HG02938 (cell line): ENCODE measurements around the gene KLHL29.

Source experiments
- ATAC-seq: cut with Tn5 transposase; IDR thresholded peaks from one replicate; pipeline ENCODE4 v1.9.1; 2021; ENCODE audit warnings: mild to moderate bottlenecking, moderate library complexity; ENCODE audit not compliant: unreplicated experiment

The KLHL29 gene

DNA sequence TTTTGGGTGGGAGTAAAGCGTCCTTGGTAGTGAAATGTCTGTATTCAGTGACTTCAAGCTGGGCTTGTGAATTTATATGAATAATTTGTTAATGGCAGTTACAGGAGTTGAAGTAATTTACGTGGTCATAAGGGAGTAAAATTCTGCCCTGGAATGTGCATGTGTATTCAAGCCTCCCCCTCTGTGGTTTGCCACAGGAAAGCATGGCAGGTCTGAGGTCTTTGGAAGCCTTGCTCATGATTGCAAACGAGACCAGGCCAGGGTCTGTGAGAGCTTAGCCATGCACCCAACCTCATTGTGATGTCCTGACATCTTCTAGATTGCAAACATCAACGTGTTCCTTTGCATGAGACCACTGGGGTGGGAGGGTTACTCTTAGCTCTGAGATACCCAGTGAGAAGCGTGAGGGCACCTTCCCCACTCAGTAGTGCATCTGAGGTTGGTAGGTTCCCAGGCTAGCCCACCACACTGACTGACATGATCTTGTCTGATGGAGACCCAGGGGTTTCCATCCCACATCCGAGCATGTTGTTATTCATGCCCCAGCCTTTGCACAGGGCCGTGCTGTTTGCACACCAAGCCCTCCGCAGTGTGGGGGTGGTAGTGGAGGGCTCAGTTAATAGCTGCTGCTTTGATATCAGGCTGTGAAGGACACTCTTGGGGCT is 216.5 kb downstream of the KLHL29 start:
- no peak for ATAC-seq

DNA sequence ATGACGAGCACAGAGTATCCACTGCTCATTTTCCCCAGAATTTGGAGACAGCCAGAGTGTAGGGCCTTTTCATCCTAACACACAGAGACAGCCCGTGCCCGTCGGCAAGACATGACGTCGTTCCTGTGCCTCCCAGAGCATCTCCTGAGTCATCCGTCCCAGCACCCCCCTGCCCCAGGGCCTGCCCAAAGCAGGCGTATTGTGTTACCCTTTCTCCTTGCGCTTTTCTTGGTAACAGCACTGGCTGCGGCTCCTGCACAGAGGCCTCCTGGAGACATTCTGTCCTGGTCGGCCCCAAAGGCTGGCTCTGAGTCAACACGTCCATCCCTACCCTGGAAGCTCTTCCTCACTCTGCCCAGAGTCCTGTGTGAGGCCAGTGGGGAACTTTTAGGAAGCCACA is 217.1 kb downstream of the KLHL29 start:
- no peak for ATAC-seq

DNA sequence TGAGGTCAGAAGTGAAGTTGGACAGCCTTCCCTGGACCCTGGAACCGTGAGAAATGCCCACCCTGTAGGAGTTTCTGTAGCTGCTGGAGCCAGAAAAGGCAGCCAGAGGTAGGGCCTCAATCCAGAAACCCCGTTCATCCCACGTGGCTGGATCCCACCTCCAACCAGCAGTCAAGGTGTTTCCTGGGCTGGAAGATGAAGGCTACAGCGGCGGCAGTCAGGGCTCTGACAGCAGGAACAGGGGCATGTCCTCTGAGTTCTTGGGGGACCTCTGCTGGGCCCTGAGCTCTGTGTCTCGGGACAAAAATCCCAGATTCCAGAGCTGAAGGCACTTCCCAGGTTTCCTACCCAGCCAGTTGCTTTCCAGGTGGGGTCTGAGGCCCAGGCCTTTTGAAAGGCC is 218.2 kb downstream of the KLHL29 start:
- no peak for ATAC-seq

DNA sequence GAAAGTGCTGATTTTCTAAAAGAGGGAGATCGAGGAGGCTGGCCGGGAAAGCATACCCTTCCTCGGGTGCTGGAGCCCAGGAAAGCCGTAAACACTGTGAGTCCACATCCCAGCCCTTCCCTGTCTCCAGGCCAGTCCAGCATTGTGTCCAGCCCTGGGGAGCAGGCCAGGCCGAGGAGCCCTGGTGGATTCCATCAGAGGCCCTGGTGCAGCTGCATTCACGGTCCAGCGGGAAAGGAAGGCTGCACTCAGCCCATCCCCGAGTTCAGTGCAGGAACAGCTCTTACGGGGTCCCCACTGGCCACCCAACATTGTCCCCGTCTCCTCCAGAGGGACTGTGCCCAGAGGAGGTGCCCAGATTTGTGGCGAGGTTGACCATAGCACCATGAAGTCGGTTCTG is 218.6 kb downstream of the KLHL29 start:
- ATAC-seq: no peak

DNA sequence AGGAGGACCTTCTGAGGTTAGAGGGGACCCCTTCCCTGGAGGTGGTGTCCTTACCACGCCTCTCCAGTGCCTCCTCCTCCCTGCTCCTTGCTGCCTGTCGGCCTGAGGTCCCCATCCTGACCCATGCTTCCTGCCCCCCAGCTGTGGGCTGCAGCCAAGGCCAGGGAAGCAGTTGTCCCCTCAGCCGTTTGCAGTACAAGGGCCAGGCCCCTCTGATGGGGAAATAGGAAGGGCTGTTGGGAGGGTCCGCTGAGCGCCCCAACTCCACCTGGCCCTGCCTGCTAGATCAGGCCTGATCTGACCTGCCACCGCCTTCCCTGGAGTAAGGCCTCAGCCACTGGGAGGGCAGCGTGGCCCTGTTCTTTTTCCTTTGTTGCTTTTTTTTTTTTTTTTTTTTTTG is 219.8 kb downstream of the KLHL29 start:
- ATAC-seq: no peak

DNA sequence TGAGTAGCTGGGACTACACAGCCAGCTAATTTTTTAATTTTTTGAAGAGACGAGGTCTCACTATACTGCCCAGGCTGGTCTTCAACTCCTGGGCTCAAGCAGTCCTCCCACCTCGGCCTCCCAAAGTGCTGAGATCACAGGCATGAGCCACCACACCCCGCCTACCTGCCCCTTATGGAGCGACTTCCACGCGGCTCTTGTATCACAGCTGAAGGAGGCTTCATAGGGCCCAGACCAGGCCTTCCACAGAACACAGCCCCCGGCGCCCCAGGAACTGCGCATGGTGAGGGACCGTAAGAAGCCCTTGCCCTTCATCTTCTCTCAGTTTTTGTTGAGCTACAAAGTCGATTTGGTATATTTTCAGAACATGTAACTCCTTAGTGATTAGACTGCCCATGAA is 220.3 kb downstream of the KLHL29 start:
- no peak for ATAC-seq

DNA sequence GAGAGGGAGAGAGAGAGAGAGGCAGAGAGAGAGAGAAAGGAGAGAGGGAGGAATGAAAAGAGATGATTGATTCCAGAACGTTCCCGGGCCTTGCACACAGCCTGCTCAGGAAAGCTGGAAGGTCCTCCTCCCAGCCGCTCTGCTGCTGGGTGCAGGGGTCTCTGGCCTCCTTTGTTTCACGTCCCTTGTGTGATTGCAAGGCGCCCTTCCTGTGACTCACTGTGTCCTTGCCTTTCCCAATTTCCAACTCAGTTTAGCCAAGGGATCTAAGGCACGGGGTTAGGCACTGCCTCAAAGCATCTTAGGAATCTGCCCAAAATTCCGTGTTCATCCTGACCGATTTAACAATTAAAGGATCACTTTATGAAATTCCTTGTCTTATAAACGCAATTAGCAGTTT is 221.2 kb downstream of the KLHL29 start:
- no peak for ATAC-seq

DNA sequence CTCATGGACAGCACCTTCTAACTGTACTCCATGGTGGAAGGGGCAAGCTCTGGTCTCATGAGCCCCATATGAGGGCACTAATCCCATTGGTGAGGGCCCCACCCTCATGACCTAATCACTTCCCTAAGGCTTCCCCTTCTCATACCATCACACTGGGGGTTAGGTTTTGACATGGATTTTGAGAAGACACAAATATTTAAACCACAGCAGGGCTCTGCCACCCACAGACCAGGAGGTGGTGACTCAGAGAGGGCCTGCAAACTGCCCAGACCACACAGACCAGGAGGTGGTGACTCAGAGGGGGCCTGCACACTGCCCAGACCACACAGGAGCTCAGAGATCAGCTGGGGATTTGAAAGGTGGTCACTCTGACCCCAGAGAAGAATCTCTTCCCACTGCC is 222.0 kb downstream of the KLHL29 start:
- ATAC-seq: no peak

DNA sequence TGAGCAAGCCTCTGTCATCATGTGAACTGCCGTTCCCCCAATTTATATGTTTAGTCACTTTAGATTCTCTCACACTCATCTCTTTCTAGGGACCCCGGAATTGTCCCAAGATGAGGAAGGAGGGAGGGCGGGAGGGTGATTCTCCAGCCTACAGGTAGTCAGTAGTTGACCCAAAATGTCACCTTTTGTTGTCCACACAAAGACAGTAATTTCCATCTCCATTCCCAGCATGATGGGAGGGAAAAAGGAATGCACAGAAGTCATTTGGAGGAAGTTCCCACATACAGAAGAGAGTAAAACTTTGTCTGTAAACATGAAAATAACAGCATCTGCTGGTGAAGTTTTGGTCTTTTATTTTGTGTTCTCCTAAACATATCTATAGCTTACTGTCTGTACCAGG is 222.9 kb downstream of the KLHL29 start:
- ATAC-seq: no peak

DNA sequence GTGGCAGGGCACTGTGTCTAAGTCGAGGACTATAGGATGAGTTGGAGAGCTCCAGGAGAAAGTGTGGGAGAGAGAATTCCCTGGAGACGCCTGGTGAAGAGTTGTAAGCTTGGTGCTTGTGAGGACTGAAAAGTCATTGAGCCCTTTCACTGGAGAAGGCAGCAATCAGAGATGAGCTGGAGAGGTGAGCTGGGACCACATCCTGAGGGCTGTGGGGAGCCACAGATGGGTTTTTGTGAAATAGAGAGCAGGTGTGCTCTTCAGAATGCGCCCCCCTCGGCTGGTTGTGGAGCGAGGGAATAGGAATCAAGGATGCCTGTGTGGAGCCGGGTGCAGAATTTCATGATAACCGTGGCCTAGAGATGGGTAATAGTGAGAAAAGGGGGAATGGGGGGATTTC is 224.3 kb downstream of the KLHL29 start:
- ATAC-seq: no peak

DNA sequence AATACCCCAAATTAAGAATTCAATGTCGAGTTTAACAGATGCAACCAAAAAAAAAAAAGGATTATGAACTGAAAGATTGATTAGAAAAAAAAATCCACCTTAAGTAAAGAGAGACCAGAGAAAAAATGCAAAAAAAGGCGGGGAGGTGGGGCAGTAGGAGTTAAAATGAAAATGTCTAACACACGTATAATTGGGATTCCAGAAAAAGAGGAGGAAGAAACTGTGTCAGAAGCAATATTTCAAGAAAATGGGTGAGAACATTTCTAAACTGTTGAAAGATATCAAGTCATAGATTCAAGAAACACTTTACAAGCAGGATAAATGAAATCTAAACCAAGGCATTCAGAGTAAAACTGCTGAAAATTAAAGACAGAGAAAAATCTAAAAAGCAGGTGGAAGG is 226.9 kb downstream of the KLHL29 start:
- no peak for ATAC-seq

DNA sequence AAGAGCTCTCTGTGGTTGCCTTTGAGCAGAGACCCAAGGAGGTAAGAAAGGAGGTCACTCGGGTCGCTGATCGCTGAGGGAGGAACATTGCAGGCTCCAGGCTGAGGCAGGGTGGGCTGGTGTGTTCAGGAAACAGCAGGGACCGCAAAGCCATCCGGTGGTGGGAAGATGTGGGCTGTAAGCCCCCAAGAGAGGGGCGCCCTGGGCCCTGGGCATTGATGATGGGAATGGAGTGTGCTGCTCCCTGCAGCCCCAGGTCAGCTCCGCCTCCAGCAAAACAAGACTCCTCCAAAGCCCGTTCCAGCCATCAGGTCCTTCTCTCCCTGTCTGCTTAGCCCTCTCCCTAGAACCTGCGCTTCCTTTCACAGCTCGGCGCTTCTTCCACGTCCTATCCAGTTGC is 229.7 kb downstream of the KLHL29 start:
- ATAC-seq: no peak

DNA sequence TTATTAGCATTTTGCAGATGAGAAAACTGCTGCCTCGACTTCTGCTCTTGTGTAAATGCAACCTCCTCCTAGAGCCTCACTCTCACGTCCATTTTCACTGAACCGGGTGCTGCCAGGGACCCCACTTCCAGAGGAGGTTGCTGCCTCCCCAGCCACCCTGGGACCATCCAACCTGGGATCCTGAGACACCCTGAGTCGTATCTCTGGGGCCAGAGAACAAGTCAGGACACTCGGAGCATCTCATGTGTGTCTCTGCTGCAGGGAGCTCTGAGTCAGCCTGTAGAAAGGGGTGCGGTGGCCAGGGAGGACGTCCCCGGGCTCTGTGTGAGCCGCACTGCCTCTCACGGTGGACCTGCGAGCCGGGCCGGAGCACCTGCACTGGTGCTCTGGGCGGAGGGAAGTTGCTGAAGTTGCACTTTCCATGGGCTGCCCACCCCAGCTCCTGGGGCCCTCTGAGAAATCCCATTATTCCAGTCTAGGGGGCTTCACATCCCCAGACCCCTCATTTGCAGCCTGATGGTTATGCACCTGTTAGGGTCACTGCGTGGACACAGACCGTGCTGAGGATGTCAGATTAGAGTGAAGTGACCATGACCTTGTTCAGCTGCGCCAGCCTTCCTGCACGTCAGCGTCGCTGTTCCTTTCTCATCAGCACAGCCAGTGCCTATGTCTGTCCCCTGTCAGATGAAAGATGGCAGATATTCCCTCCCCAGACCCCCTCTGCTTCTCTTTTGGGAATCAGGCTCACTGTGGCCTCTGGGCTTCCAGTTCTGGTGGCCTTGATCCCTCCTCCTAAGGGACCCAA is 230.4 kb downstream of the KLHL29 start:
- no peak for ATAC-seq

DNA sequence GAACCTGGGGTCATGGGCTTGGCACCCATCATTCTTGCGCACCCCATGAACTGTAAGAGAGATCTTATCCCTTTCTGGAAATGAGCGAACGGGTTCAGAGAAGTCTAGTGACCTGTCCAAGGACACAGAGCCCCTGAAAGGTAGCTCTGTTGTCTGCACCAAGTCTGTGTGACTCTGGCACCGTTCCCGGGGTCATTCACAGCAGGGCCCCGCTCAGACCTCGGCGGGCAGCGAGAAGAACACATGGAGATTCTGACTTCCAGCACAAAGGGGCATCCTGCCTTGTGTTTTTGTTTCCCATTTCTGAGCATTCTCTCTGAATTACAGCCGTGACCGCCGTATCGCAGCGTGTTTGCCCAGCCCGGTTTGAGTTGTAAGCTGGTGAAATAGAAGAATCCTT is 231.7 kb downstream of the KLHL29 start:
- no peak for ATAC-seq

DNA sequence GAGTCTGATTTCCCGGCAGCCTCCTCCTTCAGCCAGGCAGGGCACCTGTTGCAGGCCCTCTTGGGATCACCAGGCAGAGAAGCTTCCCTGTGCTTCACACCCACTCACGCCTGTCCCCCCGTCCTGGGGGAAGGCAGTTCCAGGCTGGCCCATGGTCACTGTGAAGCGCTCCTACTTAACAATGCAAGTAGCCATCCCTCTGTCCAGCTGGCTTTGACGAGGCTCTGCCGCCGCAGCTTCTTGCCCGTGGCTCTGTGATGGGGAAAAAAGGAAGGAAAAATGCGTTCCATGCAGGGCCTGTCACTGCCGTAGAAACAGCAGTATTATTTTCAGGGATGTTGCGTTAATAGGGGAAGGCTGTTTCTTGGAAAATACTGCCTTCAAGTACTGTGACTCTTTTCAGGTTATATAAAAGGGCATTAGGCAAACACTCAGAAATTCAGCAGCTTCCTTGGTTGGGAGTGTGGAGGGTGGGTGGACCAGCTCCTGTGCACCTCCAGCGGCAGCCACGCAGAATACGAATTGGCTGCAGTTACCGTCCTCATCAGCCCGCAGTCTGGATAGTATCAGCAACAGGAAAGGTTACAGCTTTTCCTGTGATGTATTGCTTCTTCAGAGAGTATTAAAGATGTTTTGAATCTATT is 232.3 kb downstream of the KLHL29 start:
- no peak for ATAC-seq

DNA sequence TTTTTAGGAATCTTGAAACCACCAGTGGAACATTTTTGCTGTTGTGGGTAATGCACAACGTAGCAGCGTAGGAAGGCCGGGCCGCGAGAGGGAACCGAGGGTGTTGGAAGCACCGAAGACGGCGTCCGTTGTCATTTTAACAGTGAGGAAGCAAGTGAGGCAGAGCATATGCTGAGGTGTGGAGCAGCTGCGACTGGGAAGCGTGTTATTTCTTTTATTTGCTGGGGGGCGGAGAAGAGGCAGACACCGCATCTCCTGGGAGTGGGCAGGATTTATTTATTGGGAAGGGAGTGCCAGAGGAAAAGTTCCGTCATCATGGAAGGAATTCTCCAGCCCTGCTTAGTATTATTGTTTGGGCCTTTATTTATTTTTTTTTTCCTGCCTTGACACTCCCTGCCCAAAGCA is 232.8 kb downstream of the KLHL29 start:
- ATAC-seq: no peak

DNA sequence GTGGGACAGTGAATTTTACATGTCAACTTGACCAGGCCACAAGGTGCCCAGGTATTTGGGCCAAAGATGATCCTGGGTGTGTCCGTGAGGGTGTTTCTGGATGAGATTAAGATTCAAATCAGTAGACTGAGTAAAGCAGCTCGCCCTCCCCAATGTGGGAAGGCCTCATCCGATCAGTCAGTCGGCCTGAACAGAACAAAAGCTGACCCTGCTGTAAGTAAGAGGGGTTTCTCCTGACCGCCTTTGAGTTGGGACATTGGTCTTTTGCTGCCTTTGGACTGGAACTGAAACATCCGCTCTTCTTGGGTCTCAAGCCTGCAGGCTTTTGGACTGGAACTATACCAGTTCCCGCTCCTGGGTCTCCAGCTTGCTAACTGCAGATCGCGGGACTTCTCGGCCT is 233.3 kb downstream of the KLHL29 start:
- no peak for ATAC-seq

DNA sequence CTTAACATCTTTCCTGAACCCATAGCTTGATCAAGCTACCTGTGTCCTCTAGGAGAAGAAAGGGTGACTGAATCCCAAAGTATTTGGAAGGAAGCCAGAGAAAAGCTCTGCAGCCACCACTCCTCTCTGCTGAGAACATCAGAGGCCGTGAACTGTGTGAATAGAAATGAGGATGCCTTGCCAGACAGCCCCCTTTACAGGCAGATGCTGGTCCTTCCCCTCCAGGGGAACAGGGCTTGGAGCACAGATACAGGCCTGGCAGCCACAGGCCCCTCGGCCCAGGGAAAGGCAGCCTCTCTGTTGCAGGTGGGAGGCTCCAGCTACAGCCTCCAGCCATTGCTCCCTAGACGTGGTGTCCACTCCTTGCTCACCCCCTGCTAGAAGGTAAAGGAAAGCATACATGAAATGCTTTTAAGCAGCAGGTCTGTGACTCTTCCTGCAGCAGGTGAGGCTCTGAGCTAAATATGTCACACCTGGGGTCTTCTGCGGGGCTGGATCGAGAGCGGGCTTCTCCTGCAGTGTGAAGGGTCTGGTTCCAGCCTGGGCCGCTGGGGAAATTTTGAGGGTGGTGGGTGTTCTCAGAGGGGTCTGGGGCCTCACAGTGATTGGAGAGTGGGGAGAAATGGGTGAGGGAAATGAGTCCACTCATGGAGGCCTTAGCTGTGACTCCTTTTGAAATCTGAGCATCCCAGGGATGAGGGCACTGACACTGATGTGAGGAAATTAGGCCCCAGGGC is 234.0 kb downstream of the KLHL29 start:
- no peak for ATAC-seq

DNA sequence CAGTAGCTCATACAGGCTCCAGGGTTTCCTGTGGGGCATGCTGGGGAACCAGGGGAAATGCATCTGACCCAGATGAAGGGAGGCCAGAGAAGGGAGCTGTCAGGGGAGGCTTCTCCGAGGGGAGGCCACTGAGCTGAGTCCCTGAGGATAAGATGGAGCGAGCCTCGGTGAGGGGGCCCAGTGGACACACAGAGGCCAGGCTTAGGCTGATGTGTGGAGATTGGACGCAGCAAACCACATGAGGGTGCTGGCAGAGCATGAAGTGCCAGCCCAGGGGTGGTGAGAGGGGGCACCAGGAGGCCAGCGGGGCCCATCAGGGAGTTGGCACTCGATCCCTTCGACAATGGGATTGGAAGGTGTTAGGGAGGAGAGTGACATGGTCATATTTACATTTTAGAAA is 235.0 kb downstream of the KLHL29 start:
- no peak for ATAC-seq

DNA sequence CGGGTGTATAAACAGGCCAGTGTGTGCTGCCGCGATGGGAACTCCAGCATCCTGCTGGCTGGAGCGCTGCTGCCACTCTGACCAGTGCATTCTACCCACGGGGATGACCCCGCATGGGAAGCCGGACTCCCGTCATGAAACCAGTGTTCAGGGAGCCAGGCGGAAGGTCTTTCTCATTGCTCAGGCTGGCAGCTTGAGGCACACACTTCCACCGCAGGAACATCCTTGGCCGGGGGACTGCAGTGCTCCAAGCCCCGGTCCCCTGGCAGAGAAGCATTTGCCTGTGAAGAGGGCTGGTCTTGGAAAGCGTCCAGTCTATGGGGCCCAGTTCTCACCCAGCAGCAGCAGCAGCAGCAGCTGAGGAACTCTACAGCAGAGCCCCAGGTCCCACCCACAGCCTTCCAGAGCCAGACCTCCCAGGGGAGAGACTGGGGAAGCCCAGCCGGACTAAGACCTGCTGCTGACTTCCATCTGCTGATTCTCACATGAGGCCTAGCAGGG is 235.9 kb downstream of the KLHL29 start:
- ATAC-seq: no peak

DNA sequence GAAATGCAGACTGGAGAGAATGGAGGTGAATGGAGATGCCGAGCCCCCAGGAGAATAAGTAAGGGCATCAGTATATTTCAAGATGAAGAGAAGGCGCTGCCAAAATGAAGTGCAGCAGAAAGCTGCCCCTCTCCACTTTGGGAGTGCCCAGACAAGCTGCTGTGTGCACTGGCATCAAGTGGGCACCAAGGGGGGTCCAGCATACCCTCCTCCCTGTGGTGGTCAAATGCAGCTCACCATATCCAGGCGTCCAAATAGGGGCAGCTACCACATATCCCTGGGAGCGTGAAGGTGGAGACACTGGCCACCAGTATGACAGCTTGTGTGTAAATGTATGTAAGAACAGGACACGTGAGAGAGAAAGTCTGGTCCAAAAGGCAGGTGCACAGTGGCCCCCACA is 236.6 kb downstream of the KLHL29 start:
- ATAC-seq: no peak
